HG02973 (cell line): ENCODE data around the gene DDAH2.

Source experiments
- ATAC-seq: cut with Tn5 transposase; IDR thresholded peaks from one replicate; pipeline ENCODE4 v1.9.1; 2021; ENCODE audit warnings: moderate library complexity; ENCODE audit not compliant: unreplicated experiment

The DDAH2 gene

DNA sequence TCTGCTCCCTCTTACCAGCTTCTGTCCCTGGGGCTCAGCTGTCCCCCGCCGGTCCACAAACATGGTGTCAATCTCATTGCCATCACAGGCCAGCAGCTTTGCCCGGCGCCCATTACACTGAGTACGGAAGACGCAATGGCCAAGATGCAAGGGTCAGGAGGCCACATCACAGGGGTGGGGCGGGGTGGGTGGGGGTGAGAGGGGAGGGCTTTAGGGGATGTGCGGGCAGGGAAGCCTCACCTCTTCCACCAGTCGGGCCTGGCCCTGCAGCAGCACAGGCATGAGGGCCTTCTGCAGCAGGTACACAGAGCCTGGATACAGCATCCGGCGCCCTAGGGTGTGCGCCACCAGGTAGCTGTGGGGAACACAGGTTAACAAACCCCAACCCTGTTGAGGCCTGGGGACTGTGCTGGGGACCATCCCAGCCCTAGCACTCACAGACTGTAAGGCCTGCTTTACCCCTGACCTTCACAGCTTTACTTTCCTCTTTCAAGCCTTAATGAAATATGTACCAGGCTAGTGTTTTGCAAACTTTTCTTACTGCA is 37.5 kb downstream of the DDAH2 start:
- no peak for ATAC-seq

DNA sequence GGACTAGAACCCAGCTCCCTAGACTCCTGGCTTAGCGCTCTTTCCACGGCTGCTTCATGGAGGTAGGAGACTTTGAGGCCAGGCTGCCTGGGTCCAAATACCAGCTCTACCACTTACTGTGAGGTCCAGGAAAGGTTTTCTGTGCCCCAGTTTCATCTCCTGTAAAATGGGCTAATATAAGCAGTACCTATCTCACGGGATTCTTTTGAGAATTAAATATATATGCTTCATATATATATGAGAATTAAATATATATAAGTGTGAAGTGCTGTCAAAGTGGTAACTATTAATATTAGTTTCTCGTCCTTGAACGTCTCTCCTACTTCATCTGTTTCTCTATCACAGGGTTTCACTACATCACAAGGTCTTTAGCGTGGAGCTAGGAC is 38.0 kb downstream of the DDAH2 start:
- ATAC-seq = no peak

DNA sequence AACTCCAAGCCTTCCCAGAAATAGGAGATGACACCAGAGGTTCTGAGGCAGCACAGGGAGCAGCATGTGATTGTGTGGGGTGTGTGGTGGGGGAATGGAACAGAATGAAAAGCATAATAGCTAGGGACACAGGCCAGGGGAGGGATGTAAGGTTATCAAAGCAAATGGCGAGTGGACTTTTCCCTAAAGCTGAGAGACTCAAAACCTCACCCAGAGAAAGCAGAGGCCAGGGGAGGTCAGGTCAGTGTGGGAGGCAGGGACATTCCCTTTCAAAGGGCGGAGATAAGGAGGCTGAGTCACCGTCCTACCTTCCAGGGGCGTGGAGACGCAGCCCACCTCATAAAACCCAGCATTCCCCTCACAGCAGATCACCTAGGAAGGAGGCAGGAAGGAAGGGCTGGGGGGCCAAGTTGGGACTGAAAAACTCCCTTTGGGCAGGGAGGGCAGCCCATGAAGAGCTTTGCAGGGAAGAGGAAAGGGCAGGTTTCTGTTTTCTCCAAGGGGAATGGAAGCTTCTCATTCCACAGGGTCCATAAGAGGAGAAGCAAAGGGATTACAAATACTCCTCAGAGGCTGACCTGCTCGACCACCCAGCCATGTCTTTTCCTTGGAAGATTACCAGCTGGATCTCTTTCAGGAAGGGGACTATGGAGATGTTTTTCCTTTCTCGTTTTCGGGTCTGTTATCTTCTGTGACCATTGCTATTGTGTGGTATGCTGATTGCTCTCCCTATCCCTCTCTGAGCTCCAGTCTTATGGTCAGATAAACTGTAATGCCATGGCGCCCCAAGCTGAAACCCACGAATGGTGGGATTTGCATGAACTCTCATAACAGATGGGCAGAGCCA is 38.6 kb downstream of the DDAH2 start:
- no peak for ATAC-seq

DNA sequence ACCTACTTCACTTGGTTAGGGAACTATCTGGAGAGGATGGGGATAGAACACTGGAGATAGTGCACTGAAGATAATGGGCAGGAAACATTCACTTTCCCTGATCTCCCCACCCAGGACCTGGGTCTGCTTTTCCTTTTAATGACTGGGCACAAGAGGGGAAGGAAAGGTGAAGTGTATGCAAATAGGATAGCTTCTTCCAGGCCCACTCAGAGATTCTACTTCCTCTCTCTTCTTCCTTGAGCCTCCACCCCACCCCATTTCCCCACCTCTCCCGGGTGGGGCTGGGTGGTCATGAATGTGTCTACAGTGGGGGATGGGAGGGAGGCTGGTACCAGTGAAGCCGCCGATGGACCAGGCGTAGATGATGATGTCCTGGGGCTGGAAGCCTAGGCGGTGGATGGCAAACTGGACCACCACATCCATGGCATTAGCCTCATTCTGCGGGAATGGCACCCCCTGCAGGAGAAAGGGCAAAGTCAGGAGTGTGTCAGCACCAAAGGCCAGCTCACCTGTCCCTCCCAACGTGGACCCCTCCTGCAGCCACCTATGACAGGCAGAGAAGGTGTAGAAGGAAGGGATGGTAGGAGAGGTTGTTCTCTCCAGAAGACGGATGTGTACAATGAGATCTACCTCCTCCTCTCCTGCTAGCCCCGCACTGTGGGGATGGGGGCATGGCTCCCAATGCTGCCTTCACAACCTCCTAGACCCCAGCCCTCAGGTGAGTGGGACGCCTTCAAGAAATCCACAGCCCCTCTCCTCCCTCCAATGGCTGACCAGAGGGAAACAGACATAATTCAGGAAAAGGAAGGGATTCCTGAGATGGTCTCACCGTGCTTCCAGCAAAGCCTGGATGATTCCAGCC is 39.6 kb downstream of the DDAH2 start:
- ATAC-seq = no peak

DNA sequence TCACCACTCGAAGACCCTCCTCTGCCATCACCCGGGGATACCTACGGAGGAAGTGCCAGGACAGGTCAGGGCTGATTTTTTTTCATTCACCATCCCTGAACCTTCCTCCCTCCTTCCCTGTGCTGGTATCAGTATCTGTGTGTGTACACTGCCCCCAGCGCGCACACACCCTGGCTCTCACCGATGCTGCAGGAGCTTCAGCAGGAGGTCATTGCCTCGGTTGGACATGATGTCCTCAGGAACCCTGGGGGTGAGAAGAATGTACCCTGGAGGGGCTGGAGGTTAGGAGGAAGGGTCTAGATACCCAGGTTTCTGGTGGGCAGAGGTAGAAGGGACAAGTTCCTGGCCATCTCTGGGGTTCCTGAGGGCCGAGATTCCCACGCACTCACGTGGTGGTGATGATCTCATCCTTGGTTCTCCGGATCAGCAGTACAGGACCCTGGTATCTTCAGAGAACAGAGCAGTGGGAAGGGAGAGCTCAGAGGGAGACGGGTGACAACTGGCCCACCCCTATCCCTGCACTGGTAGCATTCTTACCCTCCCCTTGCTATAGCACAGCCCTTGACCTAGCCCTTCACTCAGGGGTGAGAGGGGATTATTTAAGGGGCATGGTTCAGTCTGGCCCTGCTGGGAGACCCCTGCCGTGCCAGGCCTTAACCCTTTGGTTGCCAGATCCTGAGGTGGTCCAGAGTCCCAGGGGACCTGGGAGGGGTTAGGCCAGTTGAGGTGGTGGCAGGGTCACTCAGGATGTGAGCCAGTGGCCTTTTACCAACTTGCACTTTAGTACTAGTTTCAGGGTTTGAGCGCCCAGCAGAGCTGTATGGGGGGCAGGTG is 41.0 kb downstream of the DDAH2 start:
- ATAC-seq = no peak

DNA sequence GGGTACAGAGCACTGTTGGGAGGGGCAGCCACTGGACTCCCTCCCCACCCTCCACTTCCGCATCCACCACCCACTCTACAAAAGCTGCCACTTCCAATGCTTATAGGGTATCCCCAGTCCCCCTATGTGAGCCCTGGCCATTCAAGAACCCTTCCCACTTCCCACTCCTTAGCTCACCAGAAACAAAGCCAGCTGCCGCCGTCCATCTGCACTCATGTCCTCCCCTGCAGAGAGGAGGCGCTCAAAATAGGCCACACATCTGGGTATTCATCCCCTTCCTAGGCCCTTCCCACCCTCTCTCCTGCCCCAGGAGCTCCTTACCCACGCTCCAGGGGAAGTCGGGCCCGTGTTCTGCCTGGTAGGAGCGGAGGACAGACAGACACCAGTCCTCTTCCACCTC is 41.8 kb downstream of the DDAH2 start:
- no peak for ATAC-seq

DNA sequence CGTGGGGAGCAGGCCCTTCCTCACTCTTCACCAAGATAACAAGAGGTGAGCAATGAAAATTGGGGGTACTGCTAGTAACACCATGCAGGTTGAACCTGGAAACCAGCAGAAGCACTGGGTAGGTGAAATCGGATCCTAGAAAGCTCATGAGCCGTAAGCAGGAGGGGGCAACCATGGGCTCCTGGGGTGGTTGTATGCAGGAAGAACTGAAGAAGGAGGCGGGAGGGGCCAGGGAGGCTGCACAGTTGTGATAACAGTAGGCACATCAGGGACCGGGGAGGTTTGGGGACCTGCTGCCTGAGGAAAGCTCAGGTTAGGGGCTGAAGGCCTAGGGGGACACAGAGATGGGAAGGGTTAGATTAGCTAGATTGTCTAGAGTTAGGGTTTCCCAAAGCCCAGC is 42.6 kb downstream of the DDAH2 start:
- no peak for ATAC-seq

DNA sequence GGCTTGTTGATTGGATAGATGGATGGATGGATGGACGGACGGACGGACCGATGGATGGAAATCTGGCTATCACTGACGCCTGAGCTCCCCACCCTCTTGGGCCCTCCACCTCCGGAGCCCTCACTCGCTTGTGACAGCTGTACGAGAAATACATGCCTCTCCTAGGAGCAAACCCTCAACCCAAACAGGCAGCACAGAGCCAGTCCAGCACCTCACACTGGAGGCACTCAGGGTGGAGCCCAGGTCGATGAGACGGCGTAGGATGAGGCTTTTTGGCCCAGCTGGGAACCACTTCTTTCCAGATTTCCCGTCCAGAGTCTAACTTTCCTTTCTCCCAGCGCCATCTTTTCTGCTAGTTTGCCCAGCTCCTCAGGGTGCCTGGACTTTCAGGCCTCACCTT is 45.5 kb downstream of the DDAH2 start:
- no peak for ATAC-seq

DNA sequence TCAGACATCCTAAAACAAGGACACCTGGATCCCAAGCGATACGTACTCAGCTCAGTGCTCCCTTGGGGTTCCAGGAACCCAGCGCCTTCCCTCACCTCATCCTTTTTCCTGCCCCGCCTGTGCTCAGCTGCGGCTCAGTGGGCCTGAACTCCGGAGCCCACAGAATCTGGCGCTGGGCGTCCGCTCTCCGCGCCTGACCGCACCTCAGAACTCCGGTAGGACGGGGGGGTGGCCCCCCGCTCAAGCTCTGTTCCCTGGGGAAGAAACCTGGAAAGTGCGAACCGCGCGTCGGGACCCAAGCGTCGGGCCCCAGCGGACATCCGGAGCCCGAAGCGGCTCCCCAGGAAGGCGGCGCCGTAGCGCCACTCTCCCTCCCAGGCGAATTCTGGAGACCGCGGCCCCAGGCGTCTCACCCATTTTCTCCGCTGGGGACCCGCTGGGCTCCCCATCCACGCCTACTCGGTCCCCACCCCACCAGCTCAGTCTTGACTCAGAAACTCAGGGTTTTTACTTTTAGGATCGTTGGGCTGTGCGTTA is 47.9 kb downstream of the DDAH2 start:
- ATAC-seq = no peak

DNA sequence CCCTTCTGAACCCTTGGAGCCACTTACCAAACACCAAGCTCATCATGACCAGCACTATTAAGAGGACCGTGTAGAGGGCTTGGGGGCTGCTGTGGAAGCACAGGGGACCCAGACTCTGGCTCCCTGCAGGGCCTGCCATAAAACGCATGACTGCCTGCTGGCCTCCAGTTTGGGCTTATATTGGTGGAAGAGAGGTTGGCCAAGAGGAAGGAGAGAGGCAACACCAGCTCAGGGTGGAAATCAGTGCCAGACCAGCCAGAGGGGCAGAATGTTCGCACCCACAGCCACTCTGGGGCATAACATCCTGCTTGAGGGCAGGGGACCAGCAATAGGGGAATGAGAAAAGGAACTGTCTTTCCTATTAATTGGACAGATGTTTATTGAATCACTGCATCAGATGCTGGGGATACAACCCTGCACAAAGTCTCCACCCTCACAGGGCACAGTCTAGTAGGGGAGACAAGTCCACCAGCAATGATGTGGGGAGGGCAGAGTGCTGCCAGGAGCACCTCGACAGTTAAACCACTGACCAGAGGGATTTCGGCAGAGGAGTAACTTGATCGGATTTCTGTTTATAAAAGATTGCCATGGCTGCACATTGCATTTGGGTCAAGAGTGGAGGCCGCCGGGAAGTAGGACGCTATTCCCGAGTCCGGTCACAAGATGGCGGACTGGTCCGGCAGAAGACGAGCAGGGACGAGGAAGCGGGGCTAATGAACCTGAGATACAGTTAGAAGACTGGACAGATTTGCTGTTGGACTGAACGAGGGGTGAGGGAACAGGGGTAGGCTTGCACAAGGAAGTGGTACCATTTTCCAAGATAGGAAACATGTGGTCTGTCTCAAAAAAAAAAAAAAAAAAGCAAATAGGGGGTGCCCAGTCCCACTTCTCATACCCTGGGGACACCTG is 48.6 kb downstream of the DDAH2 start, which contains the start of gene LY6G5C:
Gene LY6G5C (minus strand): TSS at position 842 of the 909 bp plus-strand sequence. CDS start 694 bp downstream, at position 148.
- no peak for ATAC-seq

DNA sequence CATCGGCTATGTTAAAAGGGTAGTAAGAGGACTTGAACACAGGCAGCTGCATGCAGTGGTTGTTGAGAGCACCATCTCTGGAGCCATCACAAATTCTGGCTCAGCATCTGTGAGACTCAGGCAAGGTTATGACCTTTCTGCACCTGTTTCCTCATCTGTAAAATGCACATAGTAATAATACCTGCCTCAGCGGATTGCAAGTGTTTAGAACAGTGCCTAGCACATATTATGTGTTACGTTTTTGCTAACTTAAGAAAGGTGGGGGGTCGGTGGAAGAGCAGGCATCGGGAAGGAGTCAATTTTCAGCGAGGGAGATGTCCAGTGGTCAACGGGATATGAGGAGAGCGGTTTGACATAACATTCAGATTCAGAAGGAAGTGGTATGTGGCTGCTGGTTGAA is 51.1 kb downstream of the DDAH2 start:
- ATAC-seq = no peak
